Spleen (tissue), 11 donors: ENCODE results near the gene ELOB. TPM values are rescaled to one million over a fixed set of nuclear protein-coding genes. Genes with fewer than 3 reads are reported as not detected.
"Not testable (repeated sequence)": the region's sequence is repeated elsewhere in the genome, so short reads cannot be mapped to it uniquely, and the experiment has no call there.

ENCODE experiments used
- DNase-seq: peaks from one replicate; pipeline ENCODE4 v3.0.0-alpha.2; 2020
- H3K27ac ChIP-seq, 8 donors: fragments of 200-600 bp; sonication (generic) in 7 of 8; 1 replicate in 4 of 8; 2 replicates in 4 of 8; pipeline versions ENCODE4 v1.5.0 to v1.8.0; 2016 to 2021; ENCODE audit warnings: inconsistent platforms in 4 of 8, mild to moderate bottlenecking in 4 of 8, moderate library complexity in 1 of 8
- H3K27me3 ChIP-seq, 7 donors: fragments of 200-600 bp; sonication (generic) in 6 of 7; replicated peaks in 1 of 7; 1 replicate in 4 of 7; 2 replicates in 3 of 7; pipeline versions ENCODE4 v1.5.0 to v1.8.0; 2016 to 2021; ENCODE audit warnings: inconsistent platforms in 3 of 7, mild to moderate bottlenecking in 1 of 7
- H3K36me3 ChIP-seq, 6 donors: fragments of 200-600 bp; sonication (generic) in 5 of 6; 1 replicate in 4 of 6; 2 replicates in 2 of 6; pipeline versions ENCODE4 v1.5.0 to v1.8.0; 2016 to 2021; ENCODE audit warnings: inconsistent platforms in 2 of 6
- H3K4me1 ChIP-seq, 6 donors: fragments of 200-600 bp; sonication (generic) in 5 of 6; 1 replicate in 3 of 6; 2 replicates in 3 of 6; pipeline versions ENCODE4 v1.5.0 to v1.8.0; 2016 to 2021; ENCODE audit warnings: inconsistent platforms in 3 of 6
- H3K4me3 ChIP-seq, 8 donors: fragments of 200-600 bp; sonication (generic) in 7 of 8; 1 replicate in 4 of 8; 2 replicates in 4 of 8; pipeline versions ENCODE4 v1.5.0 to v1.8.0; 2016 to 2021; ENCODE audit warnings: inconsistent platforms in 4 of 8, mild to moderate bottlenecking in 4 of 8, moderate library complexity in 2 of 8
- H3K9me3 ChIP-seq, 8 donors: fragments of 200-600 bp; sonication (generic) in 7 of 8; 1 replicate in 4 of 8; 2 replicates in 4 of 8; pipeline versions ENCODE4 v1.5.0 to v1.8.0; 2016 to 2021; ENCODE audit warnings: inconsistent platforms in 4 of 8
- CTCF ChIP-seq, 11 experiments: fragments of 200-600 bp in 7 of 11; fragments of 450-650 bp in 4 of 11; sonication (generic) in 4 of 11; IDR thresholded peaks in 8 of 11; conservative IDR thresholded peaks in 3 of 11; 1 replicate in 7 of 11; 2 replicates in 4 of 11; pipeline versions ENCODE4 v1.4.0 to v1.8.0; 2016 to 2021; ENCODE audit warnings: antibody characterized with exemption in 11 of 11, inconsistent platforms in 4 of 11, mild to moderate bottlenecking in 1 of 11
- POLR2A ChIP-seq, 3 donors: fragments of 450-650 bp; IDR thresholded peaks; one replicate each; pipeline ENCODE4 v1.5.1; 2017; ENCODE audit warnings: antibody characterized with exemption in 3 of 3, mild to moderate bottlenecking in 1 of 3
- POLR2AphosphoS5 ChIP-seq, 3 donors: sonication (generic); formaldehyde crosslinking; IDR thresholded peaks; one replicate each; pipeline ENCODE4 v1.5.1; 2017; ENCODE audit warnings: antibody characterized with exemption in 3 of 3
- WGBS, 5 donors: extraction: QIAGEN DNeasy Blood & Tissue Kit in 3 of 5; methylation state at CpG; one replicate each; pipeline versions ENCODE4 v1.1.5 to v1.1.7; 2013 to 2018; 5-methylcytosine and 5-hydroxymethylcytosine counted together
- intact Hi-C: fragments of 100-400 bp; cut with DNase I; formaldehyde crosslinking; loops from one replicate; pipeline ENCODE4 v1.15.0; 2023; ENCODE audit warnings: low total_unique reads
- polyA plus RNA-seq, 3 donors: library from polyadenylated mRNA; stranded (reverse); fragments of 200-250 nt; gene quantifications; one replicate each; pipeline ENCODE4 v1.2.1, GENCODE V29; 2013
- small RNA-seq, 4 donors: library from RNA; depleted of rRNA; stranded (forward); fragments of <200 nt; gene quantifications; one replicate each; pipeline ENCODE3, GENCODE V24; 2016
- total RNA-seq, 7 donors: library from RNA; depleted of rRNA in 3 of 7; stranded (reverse); fragments of >200 nt in 3 of 7; fragmentation: NEBNext Ultra II Directional in 4 of 7; extraction: Animal tissue kit (Norgen Biotek cat#: 25700) in 4 of 7; gene quantifications; one replicate each; pipeline versions ENCODE4 v1.1.0 to v1.2.1, GENCODE V29; 2016 to 2021
- donor health status: healthy with polysubstance abuse.
- donor health status: DM: no; HTN: no; CAD: no; lungs with moderate emphysema.
- donor health status: DM: no; HTN: no; CAD: no.
- donor health status: Bipolar disorder and iron deficiency.
- donor health status: healthy.
- donor health status: DM: no; HTN: no; CAD: no.
- donor health status: DM: yes; HTN: yes; CAD: no.

ELOB gene
- total and polyA plus RNA-seq, 10 donors, result 128 to 467 (median 219) TPM

- peaks cover 0 to 9% (median 4%) of the 10 kb centered on the region in 7 donors for H3K27me3 ChIP-seq
- H3K27ac ChIP-seq, result no peak overlapping the region
- intact Hi-C loops, result no loop called here
Observed at GRCh38 chr16:2724088-2724676, 52.9 kb downstream of the ELOB start.

GRCh38 chr16:2721634-2722173, 55.4 kb downstream of the ELOB start:
- H3K27me3 ChIP-seq, H3K36me3 ChIP-seq, H3K9me3 ChIP-seq, intact Hi-C loops: not testable (repeated sequence)
- peak in 1 of 11 experiments; percentile 42 for TF ChIP-seq CTCF (IDR thresholded peaks at IDR 0.05 in 8 of 11, conservative IDR thresholded peaks at IDR 0.05 in 3 of 11)
- H3K4me3 ChIP-seq, result peak overlapping the region; percentile 60 to 81 (median 62)
- peak overlapping the region; percentile 80 to 94 (median 88) for H3K27ac ChIP-seq
- H3K4me1 ChIP-seq, result peaks cover 0 to 34% (median 18%) of the 10 kb centered on the region in 6 donors
- peak; percentile 56 for DNase-seq
- 33 to 41% (median 38%) methylated on average over 14 of the region's 14 CpGs for WGBS, 5 donors

More at GRCh38 chr16:2724088-2724676, 52.9 kb downstream of the ELOB start:
- Histone ChIP-seq H3K9me3 (no peaks in the 10 kb centered on the region), H3K36me3 (no peaks in the 10 kb centered on the region), H3K4me3 (no peak overlapping the region), H3K4me1 (peaks cover 0 to 26% (median 18%) of the 10 kb centered on the region in 6 donors)
- no peak for TF ChIP-seq POLR2A (IDR thresholded peaks at IDR 0.05)
- TF ChIP-seq CTCF (IDR thresholded peaks at IDR 0.05 in 8 of 11, conservative IDR thresholded peaks at IDR 0.05 in 3 of 11), result no peak
- no peak for TF ChIP-seq POLR2AphosphoS5 (IDR thresholded peaks at IDR 0.05)
- WGBS, 5 donors, result 83 to 90% (median 87%) methylated on average over 7 of the region's 7 CpGs
- no peak for DNase-seq

Small RNA genes within 50 kb of the gene (small RNA-seq; reads per million reads assigned to genes)
- 0 to 0.15 (median 0) reads per million in 4 donors for gene SNORA3C

Other genes starting within 250 kb of the ELOB start
- gene CEMP1, start 245.9 kb downstream of the ELOB start, total RNA-seq, result under 1 TPM in 2 of 7 donors, not detected in 5; 0.37 to 0.97 TPM
- gene CEMP1, start 245.9 kb downstream of the ELOB start, polyA plus RNA-seq, result 1 to 10 TPM in 1 of 3 donors, under 1 TPM in 2; 0.70 to 1.5 (median 0.74) TPM
- gene PDPK1, start 239.3 kb downstream of the ELOB start, total RNA-seq, result 10 to 100 TPM; 39.5 to 74.5 (median 56.8) TPM
- 10 to 100 TPM in 1 of 3 donors, 1 to 10 TPM in 2; 6.2 to 15.5 (median 6.2) TPM for gene PDPK1, start 239.3 kb downstream of the ELOB start, polyA plus RNA-seq
- 10 to 100 TPM; 20.5 to 32.1 (median 28.2) TPM for gene KCTD5, start 94.8 kb downstream of the ELOB start, total RNA-seq
- gene KCTD5, start 94.8 kb downstream of the ELOB start, polyA plus RNA-seq, result 10 to 100 TPM; 13.1 to 24.1 (median 19.2) TPM
- gene PRSS27, start 57.1 kb downstream of the ELOB start, total RNA-seq, result 1 to 10 TPM in 6 of 7 donors, under 1 TPM in 1; 0.84 to 2.1 (median 1.2) TPM
- 1 to 10 TPM; 1.2 to 1.5 (median 1.2) TPM for gene PRSS27, start 57.1 kb downstream of the ELOB start, polyA plus RNA-seq
- gene SRRM2, start 24.6 kb downstream of the ELOB start, total RNA-seq, result 100 to 1,000 TPM; 590 to 922 (median 875) TPM
- gene SRRM2, start 24.6 kb downstream of the ELOB start, polyA plus RNA-seq, result 1,000 to 10,000 TPM in 1 of 3 donors, 100 to 1,000 TPM in 2; 239 to 1,169 (median 672) TPM
- under 1 TPM in 2 of 7 donors, not detected in 5; 0.32 to 0.67 TPM for gene PRSS33, start 10.3 kb upstream of the ELOB start, total RNA-seq
- gene PRSS33, start 10.3 kb upstream of the ELOB start, polyA plus RNA-seq, result under 1 TPM in 1 of 3 donors, not detected in 2; 0.03 TPM
- gene PRSS41, start 21.2 kb upstream of the ELOB start, total RNA-seq, result not detected
- gene PRSS41, start 21.2 kb upstream of the ELOB start, polyA plus RNA-seq, result not detected
- 1 to 10 TPM in 6 of 7 donors, under 1 TPM in 1; 0.81 to 4.9 (median 1.5) TPM for gene PRSS21, start 40.0 kb upstream of the ELOB start, total RNA-seq
- gene PRSS21, start 40.0 kb upstream of the ELOB start, polyA plus RNA-seq, result 1 to 10 TPM in 2 of 3 donors, under 1 TPM in 1; 0.49 to 3.4 (median 1.8) TPM
- gene ZG16B, start 53.0 kb upstream of the ELOB start, total RNA-seq, result 1 to 10 TPM in 5 of 7 donors, under 1 TPM in 1, not detected in 1; 0.79 to 3.8 (median 1.5) TPM
- gene ZG16B, start 53.0 kb upstream of the ELOB start, polyA plus RNA-seq, result 1 to 10 TPM in 2 of 3 donors, under 1 TPM in 1; 0.73 to 1.6 (median 1.5) TPM
- under 1 TPM in 1 of 7 donors, not detected in 6; 0.60 TPM for gene PRSS22, start 80.9 kb upstream of the ELOB start, total RNA-seq
- gene PRSS22, start 80.9 kb upstream of the ELOB start, polyA plus RNA-seq, result under 1 TPM in 2 of 3 donors, not detected in 1; 0.19 to 0.33 TPM
- gene FLYWCH2, start 105.9 kb upstream of the ELOB start, total RNA-seq, result 10 to 100 TPM; 27.5 to 98.6 (median 48.4) TPM
- gene FLYWCH2, start 105.9 kb upstream of the ELOB start, polyA plus RNA-seq, result 10 to 100 TPM; 31.6 to 62.6 (median 49.5) TPM
- gene FLYWCH1, start 134.7 kb upstream of the ELOB start, total RNA-seq, result 10 to 100 TPM; 34.8 to 79.3 (median 57.0) TPM
- 10 to 100 TPM; 14.0 to 47.0 (median 43.9) TPM for gene FLYWCH1, start 134.7 kb upstream of the ELOB start, polyA plus RNA-seq
- gene KREMEN2, start 187.0 kb upstream of the ELOB start, total RNA-seq, result 1 to 10 TPM in 1 of 7 donors, under 1 TPM in 1, not detected in 5; 0.40 to 1.0 TPM
- gene KREMEN2, start 187.0 kb upstream of the ELOB start, polyA plus RNA-seq, result 1 to 10 TPM in 1 of 3 donors, under 1 TPM in 2; 0.41 to 1.2 (median 0.42) TPM
- 1 to 10 TPM; 3.3 to 9.0 (median 6.4) TPM for gene PAQR4, start 192.1 kb upstream of the ELOB start, total RNA-seq
- gene PAQR4, start 192.1 kb upstream of the ELOB start, polyA plus RNA-seq, result 1 to 10 TPM; 2.1 to 7.1 (median 6.3) TPM
- 1 to 10 TPM; 3.3 to 9.6 (median 5.6) TPM for gene PKMYT1, start 203.2 kb upstream of the ELOB start, total RNA-seq
- gene PKMYT1, start 203.2 kb upstream of the ELOB start, polyA plus RNA-seq, result 10 to 100 TPM in 1 of 3 donors, 1 to 10 TPM in 2; 3.9 to 11.3 (median 6.8) TPM
- 1 to 10 TPM in 2 of 7 donors, under 1 TPM in 5; 0.24 to 1.7 (median 0.56) TPM for gene CLDN9, start 235.6 kb upstream of the ELOB start, total RNA-seq
- under 1 TPM; 0.06 to 0.37 (median 0.16) TPM for gene CLDN9, start 235.6 kb upstream of the ELOB start, polyA plus RNA-seq
- not detected for gene CLDN6, start 240.9 kb upstream of the ELOB start, total RNA-seq
- not detected for gene CLDN6, start 240.9 kb upstream of the ELOB start, polyA plus RNA-seq
- gene TNFRSF12A, start 243.1 kb upstream of the ELOB start, total RNA-seq, result 10 to 100 TPM in 3 of 7 donors, 1 to 10 TPM in 4; 2.0 to 26.1 (median 7.5) TPM
- gene TNFRSF12A, start 243.1 kb upstream of the ELOB start, polyA plus RNA-seq, result 10 to 100 TPM in 1 of 3 donors, 1 to 10 TPM in 2; 7.7 to 16.5 (median 8.3) TPM
- gene HCFC1R1, start 246.7 kb upstream of the ELOB start, total RNA-seq, result 10 to 100 TPM; 15.5 to 30.8 (median 21.6) TPM
- gene HCFC1R1, start 246.7 kb upstream of the ELOB start, polyA plus RNA-seq, result 10 to 100 TPM; 60.5 to 74.5 (median 62.8) TPM
- gene THOC6, start 246.8 kb upstream of the ELOB start, total RNA-seq, result 10 to 100 TPM; 19.3 to 30.4 (median 26.3) TPM
- 10 to 100 TPM; 40.7 to 57.2 (median 41.0) TPM for gene THOC6, start 246.8 kb upstream of the ELOB start, polyA plus RNA-seq